HEK293 (cell line): Measurements from ENCODE around the gene BBLN.

Source experiments
- CTCF ChIA-PET: fragments of 350-600 bp; formaldehyde crosslinking; extraction: SDS; loops from one replicate; lab custom pipeline; 2021; ENCODE audit warnings: antibody characterized with exemption; lab: Yijun Ruan, JAX
- POLR2A ChIA-PET: fragments of 300-600 bp; formaldehyde crosslinking; extraction: SDS; loops from one replicate; lab custom pipeline; 2020; ENCODE audit warnings: antibody characterized with exemption, inconsistent platforms; lab: Yijun Ruan, JAX
- H3K27ac ChIP-seq: fragments of 200-500 bp; sonication (Bioruptor generic); 2 replicates; pipeline ENCODE4 v1.5.1; 2014; ENCODE audit warnings: low read depth, low read length, control low read depth, inconsistent platforms; ENCODE audit errors: extremely low read depth
- H3K36me3 ChIP-seq, 2 experiments: fragments of 200-500 bp in 1 of 2; sonication (Bioruptor generic) in 1 of 2; 1 replicate in 1 of 2; 2 replicates in 1 of 2; pipeline ENCODE4 v1.5.1; 2014 to 2017; ENCODE audit warnings: inconsistent platforms in 2 of 2, low read length in 2 of 2; ENCODE audit not compliant: control insufficient read depth in 2 of 2, insufficient read depth in 1 of 2
- H3K4me1 ChIP-seq: fragments of 200-500 bp; sonication (Bioruptor generic); 2 replicates; pipeline ENCODE4 v1.5.1; 2014; ENCODE audit warnings: mild to moderate bottlenecking, low read length, inconsistent platforms; ENCODE audit not compliant: control insufficient read depth, insufficient read depth
- H3K4me3 ChIP-seq: 2 replicates; pipeline ENCODE4 v1.5.1; 2011; ENCODE audit warnings: low read depth, mild to moderate bottlenecking, control low read depth, low read length, moderate library complexity
- H3K9me3 ChIP-seq: fragments of 200-500 bp; sonication (Bioruptor generic); 2 replicates; pipeline ENCODE4 v1.5.1; 2014; ENCODE audit warnings: low read depth, low read length, inconsistent platforms; ENCODE audit not compliant: control insufficient read depth, insufficient read depth
- GFI1B ChIP-seq: fragments of 450-650 bp; formaldehyde crosslinking; IDR thresholded peaks from 2 replicates; pipeline ENCODE4 v1.5.1; 2016; ENCODE audit warnings: missing biosample characterization, missing genetic modification characterization
- GLIS1 ChIP-seq: fragments of 450-650 bp; formaldehyde crosslinking; IDR thresholded peaks from 2 replicates; pipeline ENCODE4 v1.5.1; 2016; ENCODE audit warnings: missing biosample characterization, missing genetic modification characterization
- KLF10 ChIP-seq: fragments of 450-650 bp; IDR thresholded peaks from 2 replicates; pipeline ENCODE4 v1.5.1; 2018; ENCODE audit warnings: missing biosample characterization, mild to moderate bottlenecking, missing genetic modification characterization
- KLF8 ChIP-seq: fragments of 450-650 bp; formaldehyde crosslinking; IDR thresholded peaks from 2 replicates; pipeline ENCODE4 v1.5.1; 2016; ENCODE audit warnings: missing biosample characterization, missing genetic modification characterization
- OVOL3 ChIP-seq: fragments of 450-650 bp; formaldehyde crosslinking; IDR thresholded peaks from 2 replicates; pipeline ENCODE4 v1.5.1; 2016; ENCODE audit warnings: missing biosample characterization, missing genetic modification characterization
- PRDM1 ChIP-seq: fragments of 450-650 bp; formaldehyde crosslinking; IDR thresholded peaks from 2 replicates; pipeline ENCODE4; 2016; ENCODE audit warnings: missing biosample characterization, missing genetic modification characterization
- SCRT1 ChIP-seq: fragments of 450-650 bp; formaldehyde crosslinking; IDR thresholded peaks from 2 replicates; pipeline ENCODE4 v1.5.1; 2016; ENCODE audit warnings: missing biosample characterization, missing genetic modification characterization, borderline replicate concordance
- SCRT2 ChIP-seq: fragments of 450-650 bp; formaldehyde crosslinking; IDR thresholded peaks from 2 replicates; pipeline ENCODE4 v1.5.1; 2016; ENCODE audit warnings: missing biosample characterization, missing genetic modification characterization
- SP3 ChIP-seq: fragments of 450-650 bp; formaldehyde crosslinking; IDR thresholded peaks from 2 replicates; pipeline ENCODE4 v1.5.1; 2016; ENCODE audit warnings: missing biosample characterization, missing genetic modification characterization
- TRIM28 ChIP-seq: IDR thresholded peaks from 2 replicates; pipeline ENCODE4 v1.6.1; 2011; ENCODE audit warnings: low read length, control low read depth, borderline replicate concordance
- WT1 ChIP-seq: fragments of 450-650 bp; formaldehyde crosslinking; IDR thresholded peaks from 2 replicates; pipeline ENCODE4 v1.5.1; 2016; ENCODE audit warnings: missing biosample characterization, missing genetic modification characterization
- ZFP37 ChIP-seq: fragments of 450-650 bp; formaldehyde crosslinking; IDR thresholded peaks from 2 replicates; pipeline ENCODE4 v1.5.1; 2016; ENCODE audit warnings: missing biosample characterization, missing genetic modification characterization
- ZNF350 ChIP-seq: fragments of 450-650 bp; formaldehyde crosslinking; IDR thresholded peaks from 2 replicates; pipeline ENCODE4 v1.5.0; 2017; ENCODE audit warnings: missing biosample characterization, mild to moderate bottlenecking, missing genetic modification characterization
- ZNF366 ChIP-seq: fragments of 450-650 bp; formaldehyde crosslinking; conservative IDR thresholded peaks from 2 replicates; pipeline ENCODE4 v1.5.1; 2016; ENCODE audit warnings: missing biosample characterization, missing genetic modification characterization
- ZNF391 ChIP-seq: fragments of 450-650 bp; formaldehyde crosslinking; IDR thresholded peaks from 2 replicates; pipeline ENCODE4 v1.5.1; 2016; ENCODE audit warnings: low read depth, missing biosample characterization, missing genetic modification characterization, borderline replicate concordance
- ZNF510 ChIP-seq: fragments of 450-650 bp; formaldehyde crosslinking; IDR thresholded peaks from 2 replicates; pipeline ENCODE4 v1.5.1; 2018; ENCODE audit warnings: mild to moderate bottlenecking, missing genetic modification characterization, missing biosample characterization; ENCODE audit not compliant: insufficient replicate concordance
- ZNF571 ChIP-seq: fragments of 450-650 bp; formaldehyde crosslinking; IDR thresholded peaks from 2 replicates; pipeline ENCODE4 v1.5.0; 2017; ENCODE audit warnings: missing biosample characterization, missing genetic modification characterization
- ZNF629 ChIP-seq: fragments of 450-650 bp; formaldehyde crosslinking; IDR thresholded peaks from 2 replicates; pipeline ENCODE4 v1.5.1; 2017; ENCODE audit warnings: missing biosample characterization, missing genetic modification characterization
- ZNF654 ChIP-seq: fragments of 450-650 bp; formaldehyde crosslinking; IDR thresholded peaks from 2 replicates; pipeline ENCODE4 v1.5.1; 2016; ENCODE audit warnings: low read depth, missing biosample characterization, missing genetic modification characterization
- ZNF660 ChIP-seq: fragments of 450-650 bp; IDR thresholded peaks from 2 replicates; pipeline ENCODE4 v1.5.1; 2018; ENCODE audit warnings: missing biosample characterization, mild to moderate bottlenecking, missing genetic modification characterization
- ZNF843 ChIP-seq: fragments of 450-650 bp; formaldehyde crosslinking; IDR thresholded peaks from 2 replicates; pipeline ENCODE4 v1.5.1; 2016; ENCODE audit warnings: missing biosample characterization, missing genetic modification characterization
- TF ChIP-seq, protein P1 (sequence below): fragments of 450-650 bp; formaldehyde crosslinking; IDR thresholded peaks from 2 replicates; pipeline ENCODE4 v1.5.1; 2016; ENCODE audit warnings: missing biosample characterization, missing genetic modification characterization
- TF ChIP-seq, protein P2 (sequence below): fragments of 450-650 bp; IDR thresholded peaks from 2 replicates; pipeline ENCODE4 v1.5.1; 2018; ENCODE audit warnings: missing biosample characterization, missing genetic modification characterization
- TF ChIP-seq, protein P3 (sequence below): fragments of 450-650 bp; formaldehyde crosslinking; IDR thresholded peaks from 2 replicates; pipeline ENCODE4 v1.5.1; 2016; ENCODE audit warnings: missing biosample characterization, missing genetic modification characterization
- TF ChIP-seq, protein P4 (sequence below): fragments of 450-650 bp; formaldehyde crosslinking; IDR thresholded peaks from 2 replicates; pipeline ENCODE4 v1.5.1; 2016; ENCODE audit warnings: missing biosample characterization, missing genetic modification characterization
- TF ChIP-seq, protein P5 (sequence below): fragments of 450-650 bp; formaldehyde crosslinking; IDR thresholded peaks from 2 replicates; pipeline ENCODE4 v1.5.1; 2016; ENCODE audit warnings: missing biosample characterization, missing genetic modification characterization

The BBLN gene

DNA sequence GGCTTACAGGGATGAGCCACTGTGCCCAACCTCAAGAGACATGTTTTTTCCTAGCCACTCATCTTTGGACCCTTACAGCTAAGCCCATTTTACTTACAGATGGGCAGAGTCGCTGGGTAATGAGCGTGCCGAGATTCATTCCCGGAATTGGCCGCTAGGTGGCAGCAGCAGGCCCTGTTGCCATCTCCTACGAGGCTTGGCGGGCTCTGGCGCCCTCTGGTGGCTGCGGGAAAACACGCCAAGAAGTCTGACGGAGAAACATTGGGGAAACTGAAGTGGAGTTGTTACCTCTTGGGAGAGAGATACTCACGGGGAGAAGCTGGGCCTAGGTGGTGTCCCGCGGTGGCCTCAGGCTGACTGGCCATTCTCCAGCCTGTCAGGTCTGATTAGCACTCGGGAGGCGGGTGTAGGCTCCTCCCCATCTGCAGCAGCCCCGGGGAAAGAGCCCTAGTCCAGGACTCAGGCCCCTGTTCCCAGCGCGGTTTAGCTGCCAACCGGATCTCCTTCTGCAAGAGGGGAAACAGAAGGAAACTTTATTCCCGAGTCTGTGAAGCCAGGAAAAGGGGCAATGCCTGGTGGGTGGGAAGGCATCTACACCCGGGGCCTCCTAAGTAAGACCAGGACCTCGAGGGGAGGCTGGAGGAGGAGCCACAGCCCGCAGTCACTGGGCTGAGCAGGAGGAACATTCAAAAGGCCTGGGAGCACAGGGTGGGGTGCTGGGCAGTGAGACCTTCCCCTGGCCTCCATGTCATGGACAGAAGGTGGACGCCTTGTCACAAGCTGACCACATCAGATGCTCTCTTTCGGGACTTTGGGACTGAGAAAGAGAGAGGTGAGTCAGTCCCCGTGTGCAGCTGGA lies 42.2 kb upstream of the BBLN start (continued):
- TF ChIP-seq KLF8 (tag by site-specific recombination), result 0 out of 2 replicates have a peak, but pooled peaks have one; percentile 36
- 0 out of 2 replicates have a peak, but pooled peaks have one; percentile 16 for TF ChIP-seq SP3 (tag by site-specific recombination)
- TF ChIP-seq GFI1B, result peak; percentile 48; the same call in 1 of the 2 replicates
- TF ChIP-seq GLIS1 (tag by site-specific recombination), result peak; percentile 36; the same call in 1 of the 2 replicates
- TF ChIP-seq ZNF654 (tag by site-specific recombination), result peak; percentile 98
- TF ChIP-seq KLF10 (tag by site-specific recombination), result 0 out of 2 replicates have a peak, but pooled peaks have one; percentile 30
- TF ChIP-seq TRIM28, result peak; percentile 22; the same call in 1 of the 2 replicates
- TF ChIP-seq ZFP37, result 0 out of 2 replicates have a peak, but pooled peaks have one; percentile 38
- TF ChIP-seq, protein P1, sequence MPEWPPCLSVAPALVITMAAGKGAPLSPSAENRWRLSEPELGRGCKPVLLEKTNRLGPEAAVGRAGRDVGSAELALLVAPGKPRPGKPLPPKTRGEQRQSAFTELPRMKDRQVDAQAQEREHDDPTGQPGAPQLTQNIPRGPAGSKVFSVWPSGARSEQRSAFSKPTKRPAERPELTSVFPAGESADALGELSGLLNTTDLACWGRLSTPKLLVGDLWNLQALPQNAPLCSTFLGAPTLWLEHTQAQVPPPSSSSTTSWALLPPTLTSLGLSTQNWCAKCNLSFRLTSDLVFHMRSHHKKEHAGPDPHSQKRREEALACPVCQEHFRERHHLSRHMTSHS, result no peak
- TF ChIP-seq, protein P2, sequence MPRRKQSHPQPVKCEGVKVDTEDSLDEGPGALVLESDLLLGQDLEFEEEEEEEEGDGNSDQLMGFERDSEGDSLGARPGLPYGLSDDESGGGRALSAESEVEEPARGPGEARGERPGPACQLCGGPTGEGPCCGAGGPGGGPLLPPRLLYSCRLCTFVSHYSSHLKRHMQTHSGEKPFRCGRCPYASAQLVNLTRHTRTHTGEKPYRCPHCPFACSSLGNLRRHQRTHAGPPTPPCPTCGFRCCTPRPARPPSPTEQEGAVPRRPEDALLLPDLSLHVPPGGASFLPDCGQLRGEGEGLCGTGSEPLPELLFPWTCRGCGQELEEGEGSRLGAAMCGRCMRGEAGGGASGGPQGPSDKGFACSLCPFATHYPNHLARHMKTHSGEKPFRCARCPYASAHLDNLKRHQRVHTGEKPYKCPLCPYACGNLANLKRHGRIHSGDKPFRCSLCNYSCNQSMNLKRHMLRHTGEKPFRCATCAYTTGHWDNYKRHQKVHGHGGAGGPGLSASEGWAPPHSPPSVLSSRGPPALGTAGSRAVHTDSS (tag by site-specific recombination), result no peak
- TF ChIP-seq ZNF660, result peak; percentile 73; the same call in 1 of the 2 replicates
- no peak; the same call in 1 of the 2 replicates for TF ChIP-seq ZNF629
- 0 out of 2 replicates have a peak, but pooled peaks have one; percentile 52 for TF ChIP-seq SCRT1 (tag by site-specific recombination)
- TF ChIP-seq SCRT2 (tag by site-specific recombination), result peak; percentile 86
- TF ChIP-seq, protein P3, sequence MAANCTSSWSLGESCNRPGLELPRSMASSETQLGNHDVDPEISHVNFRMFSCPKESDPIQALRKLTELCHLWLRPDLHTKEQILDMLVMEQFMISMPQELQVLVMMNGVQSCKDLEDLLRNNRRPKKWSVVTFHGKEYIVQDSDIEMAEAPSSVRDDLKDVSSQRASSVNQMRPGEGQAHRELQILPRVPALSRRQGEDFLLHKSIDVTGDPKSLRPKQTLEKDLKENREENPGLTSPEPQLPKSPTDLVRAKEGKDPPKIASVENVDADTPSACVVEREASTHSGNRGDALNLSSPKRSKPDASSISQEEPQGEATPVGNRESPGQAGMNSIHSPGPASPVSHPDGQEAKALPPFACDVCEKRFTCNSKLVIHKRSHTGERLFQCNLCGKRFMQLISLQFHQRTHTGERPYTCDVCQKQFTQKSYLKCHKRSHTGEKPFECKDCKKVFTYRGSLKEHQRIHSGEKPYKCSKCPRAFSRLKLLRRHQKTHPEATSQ (tag by site-specific recombination), result no peak
- TF ChIP-seq, all 188 proteins: peak for 22

DNA sequence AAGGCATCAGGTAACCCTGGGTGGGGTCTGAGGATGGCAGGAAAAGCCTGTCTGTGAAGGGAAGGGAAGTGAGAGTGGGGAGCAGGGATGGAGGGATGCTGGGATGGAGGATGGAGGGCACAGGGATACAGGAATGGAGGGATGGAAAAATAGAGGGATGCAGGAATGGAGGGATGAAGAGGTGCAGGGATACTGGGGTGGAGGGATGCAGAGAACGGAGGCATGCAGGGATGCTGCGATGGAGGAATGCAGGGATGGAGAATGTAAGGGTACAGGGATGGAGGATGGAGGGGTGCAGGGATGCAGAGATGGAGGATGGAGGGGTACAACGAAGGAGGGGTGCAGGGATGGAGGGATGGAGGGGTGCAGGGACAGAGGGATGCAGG lies 41.6 kb upstream of the BBLN start:
- no peak overlapping the region for H3K4me3 ChIP-seq
- POLR2A ChIA-PET, result interaction anchor here (1.8 kb wide), 1 partner anchor 9 kb away, joined by 13 read pairs; the partner anchor contains the start of gene PTGES2
- CTCF ChIA-PET, result interaction anchor here (0.7 to 5.2 kb wide), 43 partner anchors 8 to 300 kb away, joined by 3 to 88 read pairs (median 8); partner anchors contain the start of genes NAIF1, PIP5KL1 and SLC25A25
- no peak overlapping the region for H3K27ac ChIP-seq
- no peaks in the 10 kb centered on the region for H3K9me3 ChIP-seq
- no peaks in the 10 kb centered on the region for H3K4me1 ChIP-seq
- TF ChIP-seq, protein P4, sequence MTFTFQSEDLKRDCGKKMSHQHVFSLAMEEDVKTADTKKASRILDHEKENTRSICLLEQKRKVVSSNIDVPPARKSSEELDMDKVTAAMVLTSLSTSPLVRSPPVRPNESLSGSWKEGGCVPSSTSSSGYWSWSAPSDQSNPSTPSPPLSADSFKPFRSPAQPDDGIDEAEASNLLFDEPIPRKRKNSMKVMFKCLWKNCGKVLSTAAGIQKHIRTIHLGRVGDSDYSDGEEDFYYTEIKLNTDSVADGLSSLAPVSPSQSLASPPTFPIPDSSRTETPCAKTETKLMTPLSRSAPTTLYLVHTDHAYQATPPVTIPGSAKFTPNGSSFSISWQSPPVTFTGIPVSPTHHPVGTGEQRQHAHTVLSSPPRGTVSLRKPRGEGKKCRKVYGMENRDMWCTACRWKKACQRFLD (tag by site-specific recombination), result no peak
- TF ChIP-seq ZNF571 (tag by site-specific recombination), result no peak
- TF ChIP-seq ZNF350 (tag by site-specific recombination), result no peak
- TF ChIP-seq ZNF366 (tag by site-specific recombination), result peak; percentile 98
- 0 out of 2 replicates have a peak, but pooled peaks have one; percentile 16 for TF ChIP-seq PRDM1 (tag by site-specific recombination)
- TF ChIP-seq WT1 (tag by site-specific recombination), result no peak
- TF ChIP-seq ZNF510 (tag by site-specific recombination), result no peak
- TF ChIP-seq, protein P5, sequence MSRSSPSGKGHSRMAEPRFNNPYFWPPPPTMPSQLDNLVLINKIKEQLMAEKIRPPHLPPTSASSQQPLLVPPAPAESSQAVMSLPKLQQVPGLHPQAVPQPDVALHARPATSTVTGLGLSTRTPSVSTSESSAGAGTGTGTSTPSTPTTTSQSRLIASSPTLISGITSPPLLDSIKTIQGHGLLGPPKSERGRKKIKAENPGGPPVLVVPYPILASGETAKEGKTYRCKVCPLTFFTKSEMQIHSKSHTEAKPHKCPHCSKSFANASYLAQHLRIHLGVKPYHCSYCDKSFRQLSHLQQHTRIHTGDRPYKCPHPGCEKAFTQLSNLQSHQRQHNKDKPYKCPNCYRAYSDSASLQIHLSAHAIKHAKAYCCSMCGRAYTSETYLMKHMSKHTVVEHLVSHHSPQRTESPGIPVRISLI (tag by site-specific recombination), result no peak
- no peak for TF ChIP-seq OVOL3 (tag by site-specific recombination)
- TF ChIP-seq ZNF391 (tag by site-specific recombination), result no peak
- TF ChIP-seq ZNF843, result 0 out of 2 replicates have a peak, but pooled peaks have one; percentile 27
- peaks cover 0 to 51% of the 10 kb centered on the region in 2 experiments; a peak in 2 of 3 replicates for H3K36me3 ChIP-seq
